ENCODE results near the gene SRSF9.

GRCh38 chr12:120488057-120488640 lies 18.6 kb upstream of the SRSF9 start:
- TF ChIP-seq, protein P1, sequence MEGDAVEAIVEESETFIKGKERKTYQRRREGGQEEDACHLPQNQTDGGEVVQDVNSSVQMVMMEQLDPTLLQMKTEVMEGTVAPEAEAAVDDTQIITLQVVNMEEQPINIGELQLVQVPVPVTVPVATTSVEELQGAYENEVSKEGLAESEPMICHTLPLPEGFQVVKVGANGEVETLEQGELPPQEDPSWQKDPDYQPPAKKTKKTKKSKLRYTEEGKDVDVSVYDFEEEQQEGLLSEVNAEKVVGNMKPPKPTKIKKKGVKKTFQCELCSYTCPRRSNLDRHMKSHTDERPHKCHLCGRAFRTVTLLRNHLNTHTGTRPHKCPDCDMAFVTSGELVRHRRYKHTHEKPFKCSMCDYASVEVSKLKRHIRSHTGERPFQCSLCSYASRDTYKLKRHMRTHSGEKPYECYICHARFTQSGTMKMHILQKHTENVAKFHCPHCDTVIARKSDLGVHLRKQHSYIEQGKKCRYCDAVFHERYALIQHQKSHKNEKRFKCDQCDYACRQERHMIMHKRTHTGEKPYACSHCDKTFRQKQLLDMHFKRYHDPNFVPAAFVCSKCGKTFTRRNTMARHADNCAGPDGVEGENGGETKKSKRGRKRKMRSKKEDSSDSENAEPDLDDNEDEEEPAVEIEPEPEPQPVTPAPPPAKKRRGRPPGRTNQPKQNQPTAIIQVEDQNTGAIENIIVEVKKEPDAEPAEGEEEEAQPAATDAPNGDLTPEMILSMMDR (conservative IDR thresholded peaks at IDR 0.05; ENCODE audit: low read depth, low read length): no peak
- no peak for TF ChIP-seq EZH2phosphoT487 (IDR thresholded peaks at IDR 0.05; ENCODE audit: borderline replicate concordance, low read length)
